SHP77 treated with DMSO at 0.1 percent for 48 hours (cell line): ENCODE results near the gene NXF2B.
"Not testable (repeated sequence)": the region's sequence is repeated elsewhere in the genome, so short reads cannot be mapped to it uniquely, and the experiment has no call there.

Experiments used
- DNase-seq: peaks from one replicate; lab custom pipeline; 2025; lab: John Stamatoyannopoulos, UW

Gene NXF2B

GRCh38 chrX:102439908-102440307 is at the start of gene NXF2B:
Gene NXF2B, minus strand, starts transcription at chrX:102440008. Its CDS starts 59,972 bp downstream, at chrX:102380036.
- DNase-seq = not testable (repeated sequence)

GRCh38 chrX:102478765-102479164 is 39.0 kb upstream of the NXF2B start:
- DNase-seq = not testable (repeated sequence)

- DNase-seq = not testable (repeated sequence)
These were observed 32.0 kb upstream of the NXF2B start, which contains the start of gene TCP11X2 for GRCh38 chrX:102471762-102472220. Gene TCP11X2, minus strand, starts transcription at chrX:102471812.

- DNase-seq = not testable (repeated sequence)
These were observed 30.4 kb upstream of the NXF2B start for GRCh38 chrX:102470215-102470614.

- DNase-seq = not testable (repeated sequence)
These were observed 18.8 kb upstream of the NXF2B start for GRCh38 chrX:102458615-102459014.

- not testable (repeated sequence) for DNase-seq
These were observed 25.3 kb downstream of the NXF2B start for GRCh38 chrX:102414493-102414892.

GRCh38 chrX:102345916-102346315 is 93.9 kb downstream of the NXF2B start:
- no peak for DNase-seq

- DNase-seq = no peak
These were observed 97.9 kb downstream of the NXF2B start for GRCh38 chrX:102341867-102342266.

GRCh38 chrX:102339312-102340298 is 100.2 kb downstream of the NXF2B start:
- no peak for DNase-seq

- no peak for DNase-seq
These were observed 101.6 kb downstream of the NXF2B start for GRCh38 chrX:102338162-102338561.
